Measurements from ENCODE around the gene ITSN1.

- TF ChIP-seq CTCF (IDR thresholded peaks at IDR 0.05) (no peak), EP300 (IDR thresholded peaks at IDR 0.05) (no peak), POLR2A (IDR thresholded peaks at IDR 0.05) (no peak)
Measured at GRCh38 chr21:33677450-33677849, 35.1 kb downstream of the ITSN1 start.

Measured in tibial nerve (tissue), 4 donors.